GM19397 (cell line): ENCODE data around the gene GPN3.
"Not testable (repeated sequence)": the region's sequence is repeated elsewhere in the genome, so short reads cannot be mapped to it uniquely, and the experiment has no call there.

Experiments
- ATAC-seq: cut with Tn5 transposase; IDR thresholded peaks from one replicate; pipeline ENCODE4 v1.9.1; 2021; ENCODE audit warnings: mild to moderate bottlenecking, moderate library complexity; ENCODE audit not compliant: unreplicated experiment

Gene GPN3

DNA sequence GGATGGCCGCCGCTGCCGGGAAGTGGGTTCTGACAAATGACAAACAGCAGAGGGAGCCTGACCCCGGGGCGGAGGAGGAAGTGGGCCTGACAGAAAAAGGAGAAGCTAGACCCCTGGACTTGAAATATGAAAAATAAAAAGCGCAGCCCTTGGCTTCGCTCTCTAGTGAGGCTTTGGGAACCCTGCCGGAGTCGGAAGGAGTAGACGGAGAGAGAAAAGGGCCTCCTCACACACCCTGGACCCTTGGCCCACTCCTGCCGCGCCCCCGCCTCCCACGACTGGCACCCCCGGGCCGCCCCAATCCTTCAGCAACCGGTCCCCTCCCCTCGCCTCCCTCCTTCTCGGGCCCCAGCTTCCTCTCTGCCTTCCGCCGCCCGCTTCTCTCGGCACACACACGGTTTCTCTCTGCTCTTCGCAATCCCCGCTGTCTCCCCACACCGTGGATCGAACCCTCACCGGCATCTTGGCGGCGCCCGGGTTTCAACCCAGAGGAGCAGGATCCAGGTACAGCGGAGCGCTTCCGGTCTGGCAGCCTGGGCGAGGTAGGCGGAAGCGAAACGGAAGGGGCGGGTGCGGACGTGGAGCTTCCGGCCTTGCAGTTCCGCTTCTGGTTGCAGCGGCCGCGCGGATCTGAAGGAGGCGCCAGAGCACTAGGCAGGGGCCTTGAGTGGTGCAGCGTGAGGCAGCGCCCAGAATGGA is 18.1 kb downstream of the GPN3 start, which contains the start of gene ARPC3:
TSS of gene ARPC3 (minus strand) at position 539 of the 699 bp plus-strand sequence. CDS start at position 462, 77 bp downstream.
- ATAC-seq = peak; percentile 93

DNA sequence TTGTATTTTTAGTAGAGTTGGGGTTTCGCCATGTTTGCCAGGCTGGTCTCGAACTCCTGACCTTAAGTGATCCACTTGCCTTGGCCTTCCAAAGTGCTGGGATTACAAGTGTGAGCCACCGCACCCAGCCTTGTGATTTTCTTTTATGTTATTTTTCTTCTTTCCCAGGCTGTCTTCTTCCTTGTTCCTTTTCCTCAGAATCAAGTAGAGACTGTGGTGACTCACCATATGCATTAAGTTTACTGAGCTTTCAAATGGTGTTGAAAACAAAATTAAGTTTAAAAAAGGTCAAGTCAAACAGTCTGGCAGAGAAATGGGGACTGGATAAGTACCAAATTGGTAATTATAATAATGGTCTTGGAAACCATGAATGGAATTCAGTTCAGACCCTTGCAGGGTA is 23.6 kb downstream of the GPN3 start:
- ATAC-seq = no peak

DNA sequence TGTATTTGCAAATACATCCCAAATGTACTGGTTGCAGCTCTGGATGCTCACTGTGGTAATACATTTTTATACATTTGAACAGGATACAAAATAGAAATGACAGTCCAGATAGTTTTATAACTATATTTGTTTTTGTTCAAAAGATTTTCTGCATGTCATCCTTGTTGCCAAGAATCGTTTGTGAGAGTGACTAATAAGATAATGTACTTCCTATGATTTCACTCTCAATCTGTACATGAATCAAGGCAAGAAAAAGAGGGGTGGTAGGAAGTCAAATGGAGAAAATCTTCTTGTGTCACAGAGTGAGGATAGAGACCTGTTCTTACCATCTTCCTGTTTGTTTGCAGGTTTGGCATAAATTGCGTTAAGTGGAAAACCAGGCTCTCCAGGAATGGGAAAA is 31.8 kb downstream of the GPN3 start:
- no peak for ATAC-seq

- no peak for ATAC-seq
These were observed 36.0 kb downstream of the GPN3 start for GRCh38 chr12:110431957-110432587.

- ATAC-seq = not testable (repeated sequence)
These were observed 38.4 kb downstream of the GPN3 start for GRCh38 chr12:110429676-110430075.

GRCh38 chr12:110426406-110426805 is 41.7 kb downstream of the GPN3 start:
- no peak for ATAC-seq

- ATAC-seq = no peak
These were observed 43.8 kb downstream of the GPN3 start for GRCh38 chr12:110424237-110424636.

DNA sequence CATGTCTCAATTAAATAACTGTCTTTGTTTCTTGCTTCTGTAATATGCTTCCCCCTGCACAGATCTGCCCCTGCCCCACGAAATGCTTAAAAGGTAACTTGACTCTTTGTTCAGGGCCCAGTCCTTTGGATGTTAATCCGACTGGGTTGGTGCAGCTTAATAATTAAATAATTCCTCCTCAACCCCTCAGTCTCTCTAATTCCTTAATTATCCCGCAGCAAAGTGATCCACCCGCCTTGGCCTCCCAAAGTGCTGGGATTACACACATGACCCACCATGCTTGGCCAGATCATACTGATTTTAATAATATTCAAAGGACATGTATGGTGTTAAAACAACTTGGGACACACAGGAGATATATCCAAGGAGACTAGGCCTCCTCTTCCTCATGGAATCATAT is 46.4 kb downstream of the GPN3 start:
- no peak for ATAC-seq

- ATAC-seq = no peak
These were observed 46.8 kb downstream of the GPN3 start for GRCh38 chr12:110421159-110421661.

GRCh38 chr12:110420644-110421043 is 47.4 kb downstream of the GPN3 start:
- ATAC-seq = not testable (repeated sequence)

- not testable (repeated sequence) for ATAC-seq
These were observed 50.9 kb downstream of the GPN3 start for GRCh38 chr12:110417113-110417512.

DNA sequence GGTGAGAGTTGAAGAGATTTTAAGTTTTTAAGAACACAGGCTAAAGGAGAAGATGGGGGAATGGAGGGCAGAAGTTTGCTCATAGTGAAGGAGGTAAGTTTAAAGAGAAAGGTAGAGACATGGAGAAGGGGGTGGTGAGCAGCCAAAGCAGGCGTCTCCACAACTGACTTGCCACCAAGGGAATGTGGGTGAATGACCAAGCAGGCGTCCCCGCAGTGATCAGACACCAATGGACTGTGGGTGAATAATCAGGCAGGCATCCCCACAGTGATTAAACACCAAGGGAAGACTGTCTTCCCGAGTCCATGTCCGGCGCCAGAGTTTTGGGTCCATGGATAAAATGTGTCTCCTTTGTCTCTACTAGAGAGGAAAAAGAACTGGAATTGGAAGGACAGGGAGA is 58.0 kb downstream of the GPN3 start:
- ATAC-seq = not testable (repeated sequence)

DNA sequence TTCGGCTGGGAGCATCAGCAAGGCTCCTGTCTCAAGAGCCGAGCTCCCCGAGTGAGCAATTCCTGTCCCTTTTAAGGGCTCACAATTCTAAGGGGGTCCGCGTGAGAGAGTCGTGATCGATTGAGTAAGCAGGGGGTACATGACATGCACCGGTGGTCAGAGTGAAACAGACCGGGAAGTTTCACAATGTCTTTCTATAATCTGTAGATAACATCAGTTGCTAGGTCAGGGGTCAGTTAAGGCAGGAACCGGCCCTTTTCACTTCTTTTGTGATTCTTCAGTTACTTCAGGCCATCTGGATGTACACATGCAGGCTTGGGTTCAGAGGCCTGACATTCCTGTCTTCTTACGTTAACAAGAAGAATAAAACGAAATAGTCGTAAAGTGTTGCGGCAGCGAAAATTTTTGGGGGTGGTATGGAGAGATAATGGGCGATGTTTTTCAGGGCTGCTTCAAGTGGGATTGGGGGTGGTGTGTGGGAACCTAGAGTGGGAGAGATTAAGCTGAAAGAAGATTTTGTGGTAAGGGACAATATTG is 62.9 kb downstream of the GPN3 start:
- not testable (repeated sequence) for ATAC-seq

DNA sequence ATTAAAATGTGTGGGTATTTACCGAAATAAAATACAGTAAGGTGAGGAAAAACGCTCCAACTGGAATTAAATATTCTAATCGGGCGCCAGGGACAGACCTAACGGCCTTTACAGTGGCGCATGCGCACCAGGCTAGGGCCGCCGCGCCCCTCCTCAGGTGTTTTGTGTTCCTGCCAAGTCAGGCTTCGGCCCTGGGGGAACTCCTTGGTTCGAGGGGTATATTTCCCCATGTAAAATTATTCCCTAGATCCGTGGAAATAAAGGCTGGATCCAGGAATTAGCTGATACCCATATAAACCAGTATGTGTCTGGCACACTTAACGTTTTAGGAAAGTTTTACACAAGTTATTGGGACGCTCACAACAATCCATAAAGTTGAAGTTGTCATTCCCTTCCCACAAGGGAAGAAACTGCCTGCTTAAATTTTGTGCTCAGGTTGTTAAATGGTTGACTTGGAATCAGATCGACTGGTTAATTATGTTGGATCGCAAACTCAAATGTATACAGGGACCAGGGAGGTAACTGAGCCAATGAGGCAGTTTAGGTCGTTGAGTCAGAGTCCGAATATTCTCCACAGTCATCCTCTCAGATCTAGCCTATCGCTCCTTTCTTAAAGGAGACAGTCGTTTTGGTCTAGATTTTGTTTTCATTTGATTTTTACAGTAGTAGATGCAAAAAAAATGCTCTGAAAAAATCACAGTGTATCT is 63.9 kb downstream of the GPN3 start:
- no peak for ATAC-seq

DNA sequence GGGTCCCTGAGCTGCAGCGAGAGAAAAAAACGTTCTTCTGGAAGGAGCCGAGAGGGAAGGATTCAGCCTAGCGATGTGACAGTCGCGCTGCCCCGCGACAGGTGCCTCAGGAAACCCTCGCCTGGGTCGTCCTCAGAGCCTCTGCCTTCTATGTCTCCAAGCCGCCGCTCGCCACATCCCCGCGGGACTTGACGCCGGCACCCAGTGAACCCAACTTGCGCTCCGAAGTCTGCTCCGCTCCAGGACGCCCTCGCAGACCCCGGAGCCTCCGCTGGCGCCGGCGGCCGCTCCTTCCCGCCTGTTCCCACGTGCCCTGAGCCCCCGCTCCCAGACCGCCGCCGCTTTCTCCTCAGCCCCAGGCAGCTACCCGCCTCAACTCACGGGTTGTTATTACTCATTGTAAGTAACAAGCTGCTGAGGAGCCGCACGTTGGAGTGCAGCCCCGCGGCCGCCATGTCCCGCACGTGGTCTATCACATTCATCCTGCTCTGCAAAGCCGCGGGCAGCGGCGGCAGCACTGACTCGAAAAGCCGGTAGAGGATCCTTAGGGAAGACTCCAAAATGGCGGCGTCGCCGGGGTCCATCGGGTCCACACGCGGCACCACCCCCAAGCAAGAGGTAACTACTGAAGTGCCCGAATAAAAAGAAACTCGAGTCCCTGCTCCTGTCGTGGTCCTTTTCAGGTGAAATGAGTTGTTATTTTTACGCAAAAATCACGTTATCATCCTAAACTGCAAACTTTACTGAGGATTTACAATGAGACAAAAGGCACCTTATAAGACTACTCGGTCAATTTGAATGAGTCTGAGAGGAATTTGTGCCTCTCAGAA is 64.7 kb downstream of the GPN3 start, which contains the start of gene ANAPC7:
TSS of gene ANAPC7 (minus strand) at position 563 of the 830 bp plus-strand sequence. CDS start at position 482, 81 bp downstream.
- no peak for ATAC-seq
